CD4-positive, alpha-beta memory T cell (primary cell): ENCODE results near the gene ZNF428. TPM values are rescaled to one million over a fixed set of nuclear protein-coding genes. Genes with fewer than 3 reads are reported as not detected.
A peak's percentile ranks its signal among the peaks of the same experiment; 100 is the strongest.

Experiments used
- CTCF ChIA-PET: fragments of 350-600 bp; sonication (Branson Sonifier 250); formaldehyde crosslinking; loops from one replicate; lab custom pipeline; 2021; ENCODE audit warnings: inconsistent platforms; ENCODE audit not compliant: partially characterized antibody; lab: Charles Lee
- POLR2A ChIA-PET: fragments of 350-600 bp; sonication (Branson Sonifier 250); formaldehyde crosslinking; loops from one replicate; lab custom pipeline; 2021; ENCODE audit not compliant: partially characterized antibody; lab: Charles Lee
- DNase-seq, 5 donors: peaks; one replicate each; pipeline versions ENCODE4 v3.0.0 to v3.0.0-alpha.2; 2020 to 2022; ENCODE audit warnings: mixed read lengths in 1 of 5
- H3K27ac ChIP-seq: one replicate; pipeline ENCODE4 v1.7.0; 2013; ENCODE audit warnings: low read depth, low read length
- H3K27me3 ChIP-seq: 2 replicates; pipeline ENCODE4 v1.7.0; 2013; ENCODE audit warnings: mild to moderate bottlenecking, low read length, moderate library complexity; ENCODE audit not compliant: insufficient read depth
- H3K36me3 ChIP-seq: 2 replicates; pipeline ENCODE4 v1.7.0; 2013; ENCODE audit warnings: mild to moderate bottlenecking, low read length, moderate library complexity; ENCODE audit not compliant: insufficient read depth
- H3K4me1 ChIP-seq: 2 replicates; pipeline ENCODE4 v1.7.0; 2013; ENCODE audit warnings: mild to moderate bottlenecking, low read length, moderate library complexity; ENCODE audit not compliant: insufficient read depth
- H3K4me3 ChIP-seq, 2 donors: one replicate each; pipeline ENCODE4 v1.7.0; 2013; ENCODE audit warnings: low read length in 2 of 2, mild to moderate bottlenecking in 1 of 2
- H3K9me3 ChIP-seq, 2 donors: one replicate each; pipeline ENCODE4 v1.7.0; 2013; ENCODE audit warnings: low read length in 2 of 2, control low read depth in 1 of 2; ENCODE audit not compliant: control insufficient read depth in 1 of 2
- H3K27ac Mint-ChIP-seq, 7 donors: one replicate each; pipeline ENCODE4 v1.8.0; 2020 to 2021; ENCODE audit warnings: mixed read lengths in 7 of 7, mild to moderate bottlenecking in 6 of 7, inconsistent platforms in 3 of 7, moderate library complexity in 3 of 7
- H3K27me3 Mint-ChIP-seq, 2 donors: one replicate each; pipeline ENCODE4 v1.8.0; 2020 to 2021; ENCODE audit warnings: mixed read lengths in 2 of 2
- H3K36me3 Mint-ChIP-seq, 2 donors: one replicate each; pipeline ENCODE4 v1.8.0; 2020 to 2021; ENCODE audit warnings: mixed read lengths in 2 of 2, inconsistent platforms in 1 of 2, mild to moderate bottlenecking in 1 of 2
- H3K4me1 Mint-ChIP-seq, 4 donors: one replicate each; pipeline ENCODE4 v1.8.0; 2020 to 2021; ENCODE audit warnings: mixed read lengths in 4 of 4, mild to moderate bottlenecking in 1 of 4
- H3K4me3 Mint-ChIP-seq, 8 donors: one replicate each; pipeline ENCODE4 v1.8.0; 2020 to 2021; ENCODE audit warnings: mixed read lengths in 8 of 8, mild to moderate bottlenecking in 7 of 8, moderate library complexity in 6 of 8, inconsistent platforms in 3 of 8
- H3K9me3 Mint-ChIP-seq, 8 donors: one replicate each; pipeline ENCODE4 v1.8.0; 2020 to 2021; ENCODE audit warnings: mixed read lengths in 8 of 8, mild to moderate bottlenecking in 5 of 8, inconsistent platforms in 3 of 8, moderate library complexity in 1 of 8
- intact Hi-C: fragments of 100-400 bp; cut with micrococcal nuclease; formaldehyde crosslinking; loops from one replicate; pipeline ENCODE4 v1.15.1; 2023
- polyA plus RNA-seq, 2 donors: library from polyadenylated mRNA; unstranded; fragments of 300-500 nt; fragmentation: Illumina TruSeq; gene quantifications; one replicate each; pipeline ENCODE4 v1.2.3, GENCODE V29; 2021
- total RNA-seq, 2 experiments: library from RNA; stranded (reverse); gene quantifications; one replicate each; pipeline ENCODE4 v1.2.3, GENCODE V29; 2021

The ZNF428 gene
- total and polyA plus RNA-seq, 4 experiments from 2014 or later = 13.9 to 28.2 (median 23.8) TPM

DNA sequence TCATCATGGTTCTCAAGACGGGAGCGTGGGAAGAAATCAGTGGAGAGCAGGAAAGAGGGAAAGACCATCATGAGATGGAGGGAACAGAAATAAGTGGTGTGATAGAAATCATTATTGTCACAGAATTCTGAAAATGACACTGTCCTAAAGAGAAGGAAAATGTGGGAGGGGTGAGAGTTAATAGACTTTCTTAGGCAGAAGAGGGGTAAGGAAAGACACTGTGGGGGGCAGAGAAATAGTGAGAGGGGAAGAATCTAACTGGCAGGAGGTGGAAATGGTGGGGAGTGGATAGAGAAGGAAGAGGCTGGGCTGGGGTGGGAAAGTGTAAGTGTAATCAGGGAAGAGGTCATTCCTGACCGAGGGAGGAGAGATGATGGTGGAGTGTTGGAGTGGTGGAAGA is 40.6 kb downstream of the ZNF428 start:
- H3K9me3 ChIP-seq = no peaks in the 10 kb centered on the region
- H3K4me1 Mint-ChIP-seq = peaks cover 10 to 46% (median 19%) of the 10 kb centered on the region in 4 donors
- no peak overlapping the region for H3K4me3 ChIP-seq
- intact Hi-C loops = loop anchor here (5.0 kb wide), 1 partner anchor 46 kb away; the partner anchor contains the start of gene ZNF575
- no peaks in the 10 kb centered on the region for H3K27me3 ChIP-seq
- H3K4me3 Mint-ChIP-seq = peak overlapping the region in 4 of 8 donors; percentile 17 to 52 (median 40)
- no peaks in the 10 kb centered on the region for H3K36me3 ChIP-seq
- peak overlapping the region in 6 of 7 donors; percentile 17 to 84 (median 75) for H3K27ac Mint-ChIP-seq
- ChIA-PET POLR2A (no interaction called here), CTCF (interaction anchor here (0.7 to 2.0 kb wide), 3 partner anchors 16 to 49 kb away, joined by 3 to 10 read pairs (median 5); no protein-coding TSS in a partner anchor)
- no peak for DNase-seq
- no peaks in the 10 kb centered on the region for H3K9me3 Mint-ChIP-seq
- H3K27me3 Mint-ChIP-seq = peaks cover 0 to 2% of the 10 kb centered on the region in 2 donors
- H3K27ac ChIP-seq = no peak overlapping the region
- peaks cover 0 to 9% of the 10 kb centered on the region in 2 donors for H3K36me3 Mint-ChIP-seq
- H3K4me1 ChIP-seq = peaks cover 16% of the 10 kb centered on the region

DNA sequence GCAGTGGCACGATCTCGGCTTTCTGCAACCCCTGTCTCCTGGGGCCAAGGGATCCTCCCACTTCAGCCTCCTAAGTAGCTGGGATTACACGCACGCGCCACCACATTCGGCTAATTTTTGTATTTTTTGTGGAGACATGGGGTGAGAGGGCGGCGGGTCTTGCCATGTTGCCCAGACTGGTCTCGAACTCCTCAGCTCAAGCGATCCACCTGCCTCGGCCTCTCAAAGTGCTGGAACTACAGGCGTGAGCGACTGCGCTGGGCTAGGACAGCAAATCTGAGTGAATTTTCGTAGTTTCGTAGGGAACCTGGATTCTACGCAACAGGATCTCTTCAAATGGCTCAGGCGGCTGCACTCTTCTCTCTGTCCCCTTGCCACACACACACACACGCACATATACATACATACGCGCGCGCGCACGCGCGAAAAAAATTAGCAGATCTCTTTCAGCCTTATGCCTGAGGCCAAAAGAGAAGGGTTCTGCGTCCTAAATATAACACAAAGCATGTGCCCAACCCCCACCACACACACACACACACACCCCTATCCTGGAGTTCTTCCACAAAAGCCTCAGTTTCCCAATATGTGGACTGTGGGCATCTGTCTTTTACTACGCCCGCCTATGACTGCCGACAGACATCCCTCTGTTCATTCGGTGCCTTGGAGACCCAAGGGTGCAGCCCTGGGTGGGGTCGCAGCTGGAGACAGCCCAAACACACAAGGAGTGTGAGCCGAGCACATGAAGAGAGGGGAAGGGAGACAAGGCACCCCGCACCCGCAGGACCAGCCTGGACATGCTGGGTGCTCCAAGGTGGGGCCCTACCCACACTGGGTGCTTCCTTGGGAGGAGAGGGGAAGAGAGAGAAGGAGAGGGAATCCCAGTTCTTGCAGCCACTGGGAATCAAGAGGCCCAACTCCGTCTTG is 43.2 kb downstream of the ZNF428 start:
- no peak for DNase-seq
- peaks cover 0 to 2% of the 10 kb centered on the region in 2 donors for H3K27me3 Mint-ChIP-seq

DNA sequence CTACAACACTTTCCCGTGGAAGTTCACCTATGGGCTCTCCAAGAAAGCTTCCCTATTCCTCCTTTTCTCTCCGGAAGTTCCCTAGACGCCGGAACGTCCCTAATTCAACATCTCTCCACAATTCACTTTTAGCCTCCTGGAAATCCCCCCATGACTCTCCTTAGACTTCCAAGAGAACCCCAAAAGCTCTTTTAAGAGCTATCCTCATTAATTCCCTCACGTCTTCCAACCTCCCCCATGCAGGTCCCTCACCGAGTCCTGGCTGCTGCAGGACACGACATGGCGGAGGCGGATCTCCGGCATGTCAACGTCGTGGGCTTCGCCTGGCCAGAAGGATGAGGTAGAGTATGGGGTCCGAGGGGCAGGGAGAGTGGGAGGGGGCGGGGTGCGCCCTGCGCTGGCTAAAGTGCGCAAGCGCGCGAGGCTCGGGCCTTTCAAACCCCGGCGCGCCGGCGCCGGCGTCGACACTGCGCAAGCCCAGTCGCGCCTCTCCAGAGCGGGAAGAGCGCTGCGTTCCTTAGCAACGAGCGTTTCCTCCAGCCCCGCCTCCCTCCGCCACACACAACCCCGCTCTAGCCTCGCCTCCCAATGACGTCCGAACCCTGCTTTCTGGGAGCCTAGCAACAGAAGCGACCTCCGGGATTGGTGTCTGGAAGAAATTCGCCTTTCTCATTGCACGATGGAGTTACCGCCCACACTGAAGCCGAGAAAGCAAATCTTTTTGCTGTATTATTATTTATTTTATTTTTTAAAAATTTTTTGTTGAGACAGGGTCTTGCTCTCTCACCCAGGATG is 44.1 kb downstream of the ZNF428 start, which contains the start of the genes PINLYP and XRCC1:
Gene PINLYP, plus strand, starts transcription at position 646 of the 795 bp plus-strand sequence. CDS start 1,391 bp downstream, outside the sequence.
Gene XRCC1, minus strand, starts transcription at position 372 of the 795 bp plus-strand sequence. Its CDS starts 69 bp downstream, at position 303.
- Mint-ChIP-seq H3K27ac (peak within 1 kb of the TSS; percentile 98 to 99 (median 99)), H3K27me3 (peaks cover 0 to 2% of the 10 kb centered on the region in 2 donors), H3K36me3 (peaks cover 5 to 18% of the 10 kb centered on the region in 2 donors), H3K9me3 (no peaks in the 10 kb centered on the region), H3K4me1 (peaks cover 15 to 74% (median 38%) of the 10 kb centered on the region in 4 donors), H3K4me3 (peak within 1 kb of the TSS; percentile 93 to 99 (median 96))
- ChIA-PET CTCF (interaction anchor here (0.7 to 3.3 kb wide), 9 partner anchors 10 to 143 kb away, joined by 3 to 48 read pairs (median 5); partner anchors contain the start of genes IRGQ, ZNF575 and ZNF576), POLR2A (interaction anchor here (0.7 to 4.1 kb wide), 11 partner anchors 10 to 179 kb away, joined by 3 to 49 read pairs (median 7); partner anchors contain the start of genes ETHE1, IRGQ, SMG9 and ZNF575)
- peak; percentile 95 to 99 (median 98) for DNase-seq
- no peaks in the 10 kb centered on the region for H3K36me3 ChIP-seq
- intact Hi-C loops = loop anchor here (1.0 to 5.0 kb wide), 5 partner anchors 13 to 71 kb away; partner anchors contain the start of genes IRGQ, PHLDB3, ZNF428 and ZNF575
- H3K27ac ChIP-seq = peak within 1 kb of the TSS; percentile 99
- H3K9me3 ChIP-seq = no peaks in the 10 kb centered on the region
- H3K4me3 ChIP-seq = peak within 1 kb of the TSS; percentile 79 to 100
- H3K4me1 ChIP-seq = peaks cover 23% of the 10 kb centered on the region
- H3K27me3 ChIP-seq = no peaks in the 10 kb centered on the region

More for the DNA sequence above, 43.2 kb downstream of the ZNF428 start:
- Mint-ChIP-seq H3K4me3 (peak overlapping the region; percentile 61 to 97 (median 96)), H3K36me3 (peaks cover 5 to 18% of the 10 kb centered on the region in 2 donors), H3K27ac (peak overlapping the region; percentile 68 to 99 (median 98)), H3K9me3 (no peaks in the 10 kb centered on the region), H3K4me1 (peaks cover 15 to 65% (median 31%) of the 10 kb centered on the region in 4 donors)
- H3K9me3 ChIP-seq = no peaks in the 10 kb centered on the region
- CTCF ChIA-PET = interaction anchor here (1.9 to 3.3 kb wide), 3 partner anchors 11 to 20 kb away, joined by 5 to 48 read pairs (median 31); partner anchors contain the start of genes IRGQ and ZNF576
- POLR2A ChIA-PET = interaction anchor here (3.3 to 4.1 kb wide), 3 partner anchors 13 to 21 kb away, joined by 25 to 49 read pairs (median 29); partner anchors contain the start of genes IRGQ and ZNF576
- no peaks in the 10 kb centered on the region for H3K36me3 ChIP-seq
- intact Hi-C loops = loop anchor here (1.0 to 5.0 kb wide), 5 partner anchors 14 to 72 kb away; partner anchors contain the start of genes IRGQ, PHLDB3, ZNF428 and ZNF575
- peaks cover 23% of the 10 kb centered on the region for H3K4me1 ChIP-seq
- peak overlapping the region in 1 of 2 donors; percentile 58 for H3K4me3 ChIP-seq
- H3K27ac ChIP-seq = peak overlapping the region; percentile 42
- no peaks in the 10 kb centered on the region for H3K27me3 ChIP-seq

GRCh38 chr19:43574424-43575155 is 44.8 kb downstream of the ZNF428 start:
- intact Hi-C loops = loop anchor here (1.0 to 5.0 kb wide), 5 partner anchors 12 to 70 kb away; partner anchors contain the start of genes IRGQ, PHLDB3, ZNF428 and ZNF575
- H3K4me3 ChIP-seq = peak overlapping the region; percentile 79 to 100
- Mint-ChIP-seq H3K4me3 (peak overlapping the region; percentile 93 to 99 (median 96)), H3K27ac (peak overlapping the region; percentile 98 to 99 (median 99)), H3K36me3 (peaks cover 10 to 22% of the 10 kb centered on the region in 2 donors), H3K27me3 (peaks cover 0 to 2% of the 10 kb centered on the region in 2 donors), H3K9me3 (no peaks in the 10 kb centered on the region), H3K4me1 (peaks cover 19 to 74% (median 40%) of the 10 kb centered on the region in 4 donors)
- peak overlapping the region; percentile 99 for H3K27ac ChIP-seq
- peak in 1 of 5 donors; percentile 6 for DNase-seq
- POLR2A ChIA-PET = interaction anchor here (0.7 to 4.1 kb wide), 11 partner anchors 10 to 180 kb away, joined by 3 to 49 read pairs (median 7); partner anchors contain the start of genes ETHE1, IRGQ, SMG9 and ZNF575
- H3K4me1 ChIP-seq = peaks cover 23% of the 10 kb centered on the region
- no peaks in the 10 kb centered on the region for H3K36me3 ChIP-seq
- no peaks in the 10 kb centered on the region for H3K27me3 ChIP-seq
- no peaks in the 10 kb centered on the region for H3K9me3 ChIP-seq
- CTCF ChIA-PET = interaction anchor here (0.7 to 3.3 kb wide), 12 partner anchors 10 to 142 kb away, joined by 3 to 48 read pairs (median 5); partner anchors contain the start of genes IRGQ, ZNF575 and ZNF576

- no peaks in the 10 kb centered on the region for H3K36me3 ChIP-seq
- no peaks in the 10 kb centered on the region for H3K27me3 ChIP-seq
- intact Hi-C loops = no loop called here
- no peaks in the 10 kb centered on the region for H3K9me3 ChIP-seq
- DNase-seq = no peak
- no peak overlapping the region for H3K4me3 ChIP-seq
- no peaks in the 10 kb centered on the region for H3K27me3 Mint-ChIP-seq
- POLR2A ChIA-PET = no interaction called here
- peak overlapping the region in 1 of 8 donors; percentile 3 for H3K4me3 Mint-ChIP-seq
- no peak overlapping the region for H3K27ac ChIP-seq
- peaks cover 10 to 22% of the 10 kb centered on the region in 2 donors for H3K36me3 Mint-ChIP-seq
- no peaks in the 10 kb centered on the region for H3K9me3 Mint-ChIP-seq
- peaks cover 23% of the 10 kb centered on the region for H3K4me1 ChIP-seq
- CTCF ChIA-PET = interaction anchor here (1.2 to 3.9 kb wide), 2 partner anchors 17 to 36 kb away, joined by 6 to 24 read pairs; no protein-coding TSS in a partner anchor
- peaks cover 19 to 64% (median 38%) of the 10 kb centered on the region in 4 donors for H3K4me1 Mint-ChIP-seq
- H3K27ac Mint-ChIP-seq = peak overlapping the region; percentile 3 to 86 (median 66)
Measured at GRCh38 chr19:43572171-43572588, 47.2 kb downstream of the ZNF428 start.
